Sigmoid colon (tissue), 7 donors: ENCODE data around the gene UBE2L6. TPM values are rescaled to one million over a fixed set of nuclear protein-coding genes. Genes with fewer than 3 reads are reported as not detected.

Experiments
- DNase-seq: peaks from one replicate; pipeline ENCODE4 v3.0.0-alpha.2; 2019
- H3K27ac ChIP-seq, 4 donors: fragments of 200-600 bp; sonication (generic); one replicate each; pipeline ENCODE4 v1.5.1; 2016 to 2019; ENCODE audit warnings: mild to moderate bottlenecking in 1 of 4
- H3K27me3 ChIP-seq, 3 donors: fragments of 200-600 bp; sonication (generic); one replicate each; pipeline ENCODE4 v1.5.1; 2019; ENCODE audit warnings: mild to moderate bottlenecking in 1 of 3
- H3K36me3 ChIP-seq, 4 donors: fragments of 200-600 bp; sonication (generic); one replicate each; pipeline ENCODE4 v1.5.1; 2016 to 2019
- H3K4me1 ChIP-seq, 4 donors: fragments of 200-600 bp; sonication (generic); one replicate each; pipeline ENCODE4 v1.5.1; 2017 to 2019
- H3K4me3 ChIP-seq, 4 donors: fragments of 200-600 bp; sonication (generic); one replicate each; pipeline ENCODE4 v1.5.1; 2017 to 2019; ENCODE audit warnings: mild to moderate bottlenecking in 2 of 4, moderate library complexity in 1 of 4
- H3K9me3 ChIP-seq, 4 donors: fragments of 200-600 bp in 3 of 4; sonication (generic) in 3 of 4; one replicate each; pipeline versions ENCODE4 v1.5.1 to v1.6.1; 2013 to 2019
- EP300 ChIP-seq, 4 donors: sonication (generic); formaldehyde crosslinking; IDR thresholded peaks; one replicate each; pipeline ENCODE4 v1.6.1; 2017; ENCODE audit warnings: antibody characterized with exemption in 4 of 4
- POLR2A ChIP-seq, 2 donors: fragments of 450-650 bp; IDR thresholded peaks; one replicate each; pipeline ENCODE4 v1.6.1; 2016; ENCODE audit warnings: antibody characterized with exemption in 2 of 2, mild to moderate bottlenecking in 2 of 2, moderate library complexity in 2 of 2
- POLR2AphosphoS5 ChIP-seq, 4 donors: sonication (generic); formaldehyde crosslinking; IDR thresholded peaks; one replicate each; pipeline ENCODE4 v1.6.1; 2017; ENCODE audit warnings: antibody characterized with exemption in 4 of 4
- WGBS, 2 donors: extraction: QIAGEN DNeasy Blood & Tissue Kit; methylation state at CpG; one replicate each; pipeline ENCODE4 v1.1.7; 2013; 5-methylcytosine and 5-hydroxymethylcytosine counted together
- intact Hi-C: fragments of 100-400 bp; cut with DNase I; formaldehyde crosslinking; loops from one replicate; pipeline ENCODE4 v1.15.1; 2023
- polyA plus RNA-seq, 3 donors: library from polyadenylated mRNA; stranded (reverse); fragments of 200-250 nt; gene quantifications; one replicate each; pipeline ENCODE4 v1.2.3, GENCODE V29; 2013
- total RNA-seq, 4 donors: library from RNA; depleted of rRNA; stranded (reverse); fragments of >200 nt; gene quantifications; one replicate each; pipeline ENCODE4 v1.1.0, GENCODE V29; 2016
- TF ChIP-seq, protein P1 (sequence below), 4 experiments: fragments of 450-650 bp in 3 of 4; fragments of 200-600 bp in 1 of 4; IDR thresholded peaks; one replicate each; pipeline ENCODE4 v1.5.1; 2016 to 2019; ENCODE audit warnings: antibody characterized with exemption in 4 of 4, mild to moderate bottlenecking in 3 of 4, moderate library complexity in 2 of 4
- donor health status: healthy with polysubstance abuse.
- donor health status: Bipolar disorder and iron deficiency.
- donor health status: healthy.

UBE2L6 gene
- total and polyA plus RNA-seq, 7 donors = 26.5 to 106 (median 37.8) TPM

DNA sequence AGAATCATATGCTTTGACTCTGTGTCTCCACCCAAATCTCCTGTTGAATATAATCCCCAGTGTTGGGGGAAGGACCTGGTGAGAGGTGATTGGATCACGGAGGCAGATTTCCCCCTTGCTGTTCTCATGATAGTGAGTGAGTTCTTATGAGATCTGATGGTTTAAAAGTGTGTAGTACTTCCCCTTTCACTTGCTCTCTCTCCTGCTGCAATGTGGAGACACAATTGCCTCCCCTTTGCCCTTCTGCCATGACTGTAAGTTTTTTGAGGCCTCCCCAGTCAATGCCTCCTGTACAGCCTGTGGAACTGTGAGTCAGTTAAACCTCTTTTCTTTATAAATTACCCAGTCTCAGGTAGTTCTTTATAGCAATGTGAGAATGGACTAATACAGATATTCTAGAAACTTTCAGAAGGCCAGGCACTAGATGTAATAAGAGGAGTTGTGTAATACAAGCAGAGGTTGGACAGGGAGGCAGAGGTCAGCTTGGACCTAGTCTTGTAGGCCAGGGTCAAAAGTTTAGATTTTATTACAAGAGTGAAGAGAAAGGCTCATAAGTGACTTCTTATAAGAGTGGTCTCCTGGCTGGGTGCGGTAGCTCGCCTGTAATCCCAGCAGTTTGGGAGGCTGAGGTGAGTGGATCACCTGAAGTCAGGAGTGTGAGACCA lies 20.7 kb upstream of the UBE2L6 start:
- WGBS, 2 donors = 81 to 89% methylated on average over 3 of the region's 3 CpGs
- intact Hi-C loops = no loop called here

DNA sequence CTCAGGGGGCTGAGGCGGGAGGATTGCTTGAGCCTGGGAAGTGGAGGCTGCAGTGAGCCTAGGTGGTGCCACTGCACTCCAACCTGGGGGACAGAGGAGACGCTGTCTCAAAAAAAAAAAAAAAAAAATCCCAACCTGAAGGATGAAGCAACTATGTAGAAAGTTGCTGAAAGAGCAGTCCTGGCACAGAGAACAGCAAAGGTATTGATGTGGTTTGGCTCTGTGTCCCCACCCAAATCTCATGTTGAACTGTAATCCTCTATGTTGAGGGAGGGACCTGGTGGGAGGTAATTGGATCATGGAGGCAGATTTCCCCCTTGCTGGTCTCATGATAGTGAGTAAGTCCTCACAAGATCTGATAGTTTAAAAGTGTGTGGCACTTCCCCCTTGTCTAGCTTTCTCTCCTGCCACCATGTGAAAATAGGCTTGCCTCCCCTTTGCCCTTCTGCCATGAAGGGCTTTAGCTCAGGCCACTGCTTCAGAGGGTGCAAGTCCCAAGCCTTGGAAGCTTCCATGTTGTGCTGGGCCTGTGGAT lies 19.3 kb upstream of the UBE2L6 start:
- intact Hi-C loops = no loop called here
- WGBS, 2 donors = 46 to 49% methylated on average over 2 of the region's 2 CpGs
- no peaks in the 10 kb centered on the region for H3K27me3 ChIP-seq
- H3K9me3 ChIP-seq = no peaks in the 10 kb centered on the region
- no peak for DNase-seq
- H3K4me3 ChIP-seq = no peak overlapping the region
- no peaks in the 10 kb centered on the region for H3K36me3 ChIP-seq
- no peaks in the 10 kb centered on the region for H3K4me1 ChIP-seq
- no peak overlapping the region for H3K27ac ChIP-seq
- TF ChIP-seq, protein P1, sequence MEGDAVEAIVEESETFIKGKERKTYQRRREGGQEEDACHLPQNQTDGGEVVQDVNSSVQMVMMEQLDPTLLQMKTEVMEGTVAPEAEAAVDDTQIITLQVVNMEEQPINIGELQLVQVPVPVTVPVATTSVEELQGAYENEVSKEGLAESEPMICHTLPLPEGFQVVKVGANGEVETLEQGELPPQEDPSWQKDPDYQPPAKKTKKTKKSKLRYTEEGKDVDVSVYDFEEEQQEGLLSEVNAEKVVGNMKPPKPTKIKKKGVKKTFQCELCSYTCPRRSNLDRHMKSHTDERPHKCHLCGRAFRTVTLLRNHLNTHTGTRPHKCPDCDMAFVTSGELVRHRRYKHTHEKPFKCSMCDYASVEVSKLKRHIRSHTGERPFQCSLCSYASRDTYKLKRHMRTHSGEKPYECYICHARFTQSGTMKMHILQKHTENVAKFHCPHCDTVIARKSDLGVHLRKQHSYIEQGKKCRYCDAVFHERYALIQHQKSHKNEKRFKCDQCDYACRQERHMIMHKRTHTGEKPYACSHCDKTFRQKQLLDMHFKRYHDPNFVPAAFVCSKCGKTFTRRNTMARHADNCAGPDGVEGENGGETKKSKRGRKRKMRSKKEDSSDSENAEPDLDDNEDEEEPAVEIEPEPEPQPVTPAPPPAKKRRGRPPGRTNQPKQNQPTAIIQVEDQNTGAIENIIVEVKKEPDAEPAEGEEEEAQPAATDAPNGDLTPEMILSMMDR (IDR thresholded peaks at IDR 0.05) = no peak
- TF ChIP-seq EP300 (IDR thresholded peaks at IDR 0.05) = no peak

More for the DNA sequence above, 20.7 kb upstream of the UBE2L6 start:
- H3K27me3 ChIP-seq = no peaks in the 10 kb centered on the region
- no peak for DNase-seq
- H3K4me1 ChIP-seq = no peaks in the 10 kb centered on the region
- no peaks in the 10 kb centered on the region for H3K9me3 ChIP-seq
- no peaks in the 10 kb centered on the region for H3K36me3 ChIP-seq
- TF ChIP-seq POLR2A (IDR thresholded peaks at IDR 0.05) (no peak), EP300 (IDR thresholded peaks at IDR 0.05) (no peak), POLR2AphosphoS5 (IDR thresholded peaks at IDR 0.05) (no peak)
- TF ChIP-seq, protein P1 (IDR thresholded peaks at IDR 0.05) = no peak
- no peak overlapping the region for H3K4me3 ChIP-seq
- no peak overlapping the region for H3K27ac ChIP-seq

DNA sequence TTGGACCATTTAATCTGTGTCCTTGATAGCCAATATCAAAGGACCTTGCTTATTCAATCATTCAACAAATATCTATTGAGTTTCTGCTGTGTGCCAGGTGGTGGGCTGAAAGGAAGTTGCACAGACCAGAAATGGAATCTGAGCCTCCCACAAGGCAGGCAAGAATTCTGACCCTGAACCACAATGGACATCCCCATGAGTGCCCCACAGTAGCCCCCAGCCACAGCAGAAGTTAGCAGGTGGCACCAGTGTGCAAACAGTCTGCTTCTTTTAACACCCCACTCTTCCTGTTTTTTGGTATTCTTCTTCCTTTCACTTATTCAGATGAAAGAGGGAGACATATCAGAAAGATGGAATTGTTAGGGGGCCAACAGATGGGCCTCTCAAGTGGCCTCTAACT lies 17.8 kb upstream of the UBE2L6 start:
- Histone ChIP-seq H3K27ac (no peak overlapping the region), H3K4me3 (no peak overlapping the region), H3K9me3 (no peaks in the 10 kb centered on the region), H3K4me1 (no peaks in the 10 kb centered on the region), H3K27me3 (no peaks in the 10 kb centered on the region), H3K36me3 (no peaks in the 10 kb centered on the region)
- no peak for DNase-seq
- intact Hi-C loops = no loop called here
- TF ChIP-seq, protein P1 (IDR thresholded peaks at IDR 0.05) = no peak
- TF ChIP-seq POLR2A (IDR thresholded peaks at IDR 0.05) (no peak), EP300 (IDR thresholded peaks at IDR 0.05) (no peak), POLR2AphosphoS5 (IDR thresholded peaks at IDR 0.05) (no peak)

DNA sequence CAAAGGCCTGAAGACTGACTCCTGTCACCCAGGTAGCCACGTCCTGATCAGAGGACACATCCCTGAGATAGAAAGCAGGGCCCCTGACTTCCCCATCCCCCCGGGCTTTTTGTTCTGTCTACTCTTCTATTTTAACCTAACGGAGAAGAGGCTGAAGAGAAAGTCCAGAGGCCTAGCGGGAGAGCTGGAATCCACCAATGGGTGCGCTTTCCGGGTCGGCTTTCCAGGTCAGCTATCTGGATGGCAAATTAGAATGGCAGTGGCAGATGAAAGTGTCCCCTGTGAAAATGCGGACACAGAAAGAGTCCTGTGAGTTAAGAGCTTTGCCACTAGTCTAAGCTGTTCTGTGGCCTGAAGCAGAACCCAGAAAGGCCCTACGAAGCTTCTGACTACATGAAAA lies 16.9 kb upstream of the UBE2L6 start:
- WGBS, 2 donors = 89 to 93% methylated on average over 9 of the region's 9 CpGs
- H3K9me3 ChIP-seq = no peaks in the 10 kb centered on the region
- intact Hi-C loops = no loop called here
- H3K27me3 ChIP-seq = no peaks in the 10 kb centered on the region
- TF ChIP-seq EP300 (IDR thresholded peaks at IDR 0.05) = no peak
- TF ChIP-seq, protein P1 (IDR thresholded peaks at IDR 0.05) = no peak
- no peaks in the 10 kb centered on the region for H3K4me1 ChIP-seq
- H3K36me3 ChIP-seq = no peaks in the 10 kb centered on the region
- no peak overlapping the region for H3K4me3 ChIP-seq
- no peak for DNase-seq
- no peak overlapping the region for H3K27ac ChIP-seq

DNA sequence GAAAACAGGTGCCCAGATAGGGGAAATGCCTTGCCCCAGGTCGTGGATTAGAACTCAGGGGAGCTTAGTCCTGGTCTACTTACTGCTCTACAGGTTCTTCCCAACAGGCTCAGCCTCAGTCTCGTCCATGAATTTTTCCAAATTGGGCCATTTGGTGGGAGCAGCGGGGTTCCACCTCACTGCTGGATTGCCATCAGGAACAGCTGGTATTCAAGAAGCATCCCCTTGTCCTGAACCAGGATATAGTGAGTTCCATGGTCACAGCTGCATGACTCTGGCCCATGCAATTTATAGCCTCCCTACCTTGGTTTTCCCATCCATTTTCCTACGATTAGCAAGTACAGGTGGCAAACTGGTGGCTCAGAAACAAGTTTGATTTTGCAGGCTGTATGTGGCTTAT lies 6.6 kb upstream of the UBE2L6 start:
- Histone ChIP-seq H3K4me3 (no peak overlapping the region), H3K27me3 (no peaks in the 10 kb centered on the region), H3K9me3 (no peaks in the 10 kb centered on the region), H3K27ac (no peak overlapping the region), H3K4me1 (peaks cover 0 to 1% (median 0%) of the 10 kb centered on the region in 4 donors), H3K36me3 (no peaks in the 10 kb centered on the region)
- DNase-seq = no peak
- intact Hi-C loops = no loop called here
- 59 to 77% methylated on average over 4 of the region's 4 CpGs for WGBS, 2 donors
- TF ChIP-seq POLR2A (IDR thresholded peaks at IDR 0.05) (no peak), POLR2AphosphoS5 (IDR thresholded peaks at IDR 0.05) (no peak)
